IMR-90 (cell line): ENCODE measurements around the gene DPF3. TPM values are rescaled to one million over a fixed set of nuclear protein-coding genes. Genes with fewer than 3 reads are reported as not detected.

Source experiments
- ATAC-seq: fragments of 200-7000 bp; cut with Tn5 transposase; 2 replicates; pipeline ENCODE4 v1.9.1; 2020; ENCODE audit warnings: low read depth, mild to moderate bottlenecking, moderate library complexity
- BruUV-seq: library from RNA; stranded (reverse); fragments of 400-500 nt; replicated peaks from 2 replicates; lab custom pipeline; 2021; lab: Mats Ljungman, UMichigan
- CTCF ChIA-PET: fragments of 300-600 bp; formaldehyde crosslinking; extraction: SDS; loops from one replicate; lab custom pipeline; 2021; ENCODE audit warnings: antibody characterized with exemption; lab: Yijun Ruan, JAX
- POLR2A ChIA-PET: fragments of 300-600 bp; sonication (Branson Sonifier 250); formaldehyde crosslinking; loops from one replicate; lab custom pipeline; 2022; ENCODE audit warnings: antibody characterized with exemption; ENCODE audit not compliant: unreplicated experiment; lab: Charles Lee
- DNase-seq: peaks from one replicate; pipeline ENCODE4 v3.0.0; 2013
- H2AFZ ChIP-seq: replicated peaks from 2 replicates; pipeline ENCODE3; 2013; ENCODE audit warnings: low read length, mild to moderate bottlenecking; ENCODE audit not compliant: poor library complexity
- H2AK5ac ChIP-seq: 2 replicates; pipeline ENCODE4 v1.6.1; 2013; ENCODE audit warnings: low read depth, low read length, inconsistent platforms
- H2AK9ac ChIP-seq: replicated peaks from 2 replicates; pipeline ENCODE3; 2013; ENCODE audit warnings: mild to moderate bottlenecking, low read depth, low read length, moderate library complexity; ENCODE audit not compliant: poor library complexity
- H2BK120ac ChIP-seq: 2 replicates; pipeline ENCODE4 v1.6.1; 2013; ENCODE audit warnings: low read depth, low read length, inconsistent platforms
- H2BK15ac ChIP-seq: 3 replicates; pipeline ENCODE4 v1.6.1; 2013; ENCODE audit warnings: low read depth, low read length, inconsistent platforms
- H2BK20ac ChIP-seq: 2 replicates; pipeline ENCODE4 v1.6.1; 2013; ENCODE audit warnings: low read depth, mild to moderate bottlenecking, inconsistent platforms, low read length, moderate library complexity
- H2BK5ac ChIP-seq: 2 replicates; pipeline ENCODE4 v1.6.1; 2013; ENCODE audit warnings: mild to moderate bottlenecking, low read depth, low read length, inconsistent platforms; ENCODE audit not compliant: poor library complexity, severe bottlenecking
- H3K14ac ChIP-seq: replicated peaks from 2 replicates; pipeline ENCODE4 v1.6.1; 2013; ENCODE audit warnings: low read depth, low read length, inconsistent platforms
- H3K18ac ChIP-seq: 2 replicates; pipeline ENCODE4 v1.6.1; 2013; ENCODE audit warnings: low read depth, low read length, control low read depth
- H3K23ac ChIP-seq: 2 replicates; pipeline ENCODE4 v1.6.1; 2013; ENCODE audit warnings: low read depth, low read length, inconsistent platforms
- H3K27ac ChIP-seq: 2 replicates; pipeline ENCODE4 v1.5.1; 2013; ENCODE audit warnings: mild to moderate bottlenecking, control low read depth, low read length; ENCODE audit not compliant: insufficient read depth
- H3K27me3 ChIP-seq: 2 replicates; pipeline ENCODE4 v1.6.1; 2013; ENCODE audit warnings: low read length; ENCODE audit not compliant: control insufficient read depth, insufficient read depth
- H3K36me3 ChIP-seq: 2 replicates; pipeline ENCODE4 v1.6.1; 2013; ENCODE audit warnings: low read length, mixed read lengths; ENCODE audit not compliant: control insufficient read depth, insufficient read depth
- H3K4ac ChIP-seq: 2 replicates; pipeline ENCODE4 v1.6.1; 2013; ENCODE audit warnings: low read depth, low read length, inconsistent platforms
- H3K4me1 ChIP-seq: 2 replicates; pipeline ENCODE4 v1.6.1; 2013; ENCODE audit warnings: low read length, mixed read lengths; ENCODE audit not compliant: control insufficient read depth, insufficient read depth
- H3K4me2 ChIP-seq: 2 replicates; pipeline ENCODE4 v1.6.1; 2013; ENCODE audit warnings: low read depth, mild to moderate bottlenecking, control low read depth, low read length, moderate library complexity
- H3K4me3 ChIP-seq: 2 replicates; pipeline ENCODE4 v1.5.1; 2013; ENCODE audit warnings: low read depth, mild to moderate bottlenecking, control low read depth, low read length, moderate library complexity; ENCODE audit not compliant: insufficient read depth
- H3K56ac ChIP-seq: 2 replicates; pipeline ENCODE4 v1.6.1; 2013; ENCODE audit warnings: low read length, inconsistent platforms; ENCODE audit not compliant: insufficient read depth; ENCODE audit errors: extremely low read depth
- H3K79me1 ChIP-seq, 2 experiments: 2 replicates each; pipeline ENCODE4 v1.6.1; 2013; ENCODE audit warnings: low read length in 2 of 2, inconsistent platforms in 1 of 2, low read depth in 1 of 2
- H3K9ac ChIP-seq: 2 replicates; pipeline ENCODE4 v1.6.1; 2013; ENCODE audit warnings: low read depth, low read length, control low read depth
- H3K9me1 ChIP-seq: 2 replicates; pipeline ENCODE4 v1.6.1; 2013; ENCODE audit warnings: low read length, inconsistent platforms; ENCODE audit not compliant: insufficient read depth
- H3K9me3 ChIP-seq: 2 replicates; pipeline ENCODE4 v1.6.1; 2013; ENCODE audit warnings: low read length; ENCODE audit not compliant: control insufficient read depth, insufficient read depth
- H4K20me1 ChIP-seq: 2 replicates; pipeline ENCODE4 v1.6.1; 2013; ENCODE audit warnings: low read length, inconsistent platforms; ENCODE audit not compliant: insufficient read depth
- H4K5ac ChIP-seq: 2 replicates; pipeline ENCODE4 v1.6.1; 2013; ENCODE audit warnings: mild to moderate bottlenecking, low read depth, low read length, control low read depth
- H4K8ac ChIP-seq, 2 experiments: 2 replicates each; pipeline ENCODE4 v1.6.1; 2013; ENCODE audit warnings: low read depth in 2 of 2, low read length in 2 of 2, control low read depth in 1 of 2, inconsistent platforms in 1 of 2
- H4K91ac ChIP-seq: 2 replicates; pipeline ENCODE4 v1.6.1; 2013; ENCODE audit warnings: low read depth, low read length, inconsistent platforms; ENCODE audit not compliant: insufficient read depth
- BHLHE40 ChIP-seq: fragments of 150-350 bp; IDR thresholded peaks from 2 replicates; pipeline ENCODE4 v1.6.1; 2016; ENCODE audit warnings: mild to moderate bottlenecking, low read depth, low read length
- CHD1 ChIP-seq: IDR thresholded peaks from 2 replicates; pipeline ENCODE4 v1.6.1; 2012; ENCODE audit warnings: low read depth, low read length, improper control_type of control experiment
- MAFK ChIP-seq: IDR thresholded peaks from 2 replicates; pipeline ENCODE4 v1.6.1; 2012; ENCODE audit warnings: low read depth, low read length, improper control_type of control experiment
- MAZ ChIP-seq: IDR thresholded peaks from 2 replicates; pipeline ENCODE4 v1.6.1; 2012; ENCODE audit warnings: low read depth, mild to moderate bottlenecking, low read length, improper control_type of control experiment, moderate library complexity, borderline replicate concordance
- MXI1 ChIP-seq: IDR thresholded peaks from 2 replicates; pipeline ENCODE4 v1.6.1; 2012; ENCODE audit warnings: low read depth, mild to moderate bottlenecking, low read length, moderate library complexity, borderline replicate concordance
- POLR2A ChIP-seq: IDR thresholded peaks from 2 replicates; pipeline ENCODE4 v1.6.1; 2012; ENCODE audit warnings: mild to moderate bottlenecking, low read depth, low read length
- RAD21 ChIP-seq: IDR thresholded peaks from 2 replicates; pipeline ENCODE4 v1.6.1; 2012; ENCODE audit warnings: low read length, improper control_type of control experiment
- RFX5 ChIP-seq: IDR thresholded peaks from 2 replicates; pipeline ENCODE4 v1.8.0; 2012; ENCODE audit warnings: low read depth, mild to moderate bottlenecking, low read length, moderate library complexity
- SMC3 ChIP-seq: fragments of 150-350 bp; IDR thresholded peaks from 2 replicates; pipeline ENCODE4 v1.6.1; 2016; ENCODE audit warnings: low read depth, mild to moderate bottlenecking, antibody characterized with exemption, low read length, moderate library complexity
- whole genome bisulfite sequencing, 2 experiments: methylation state at CpG; one replicate each; pipeline versions ENCODE4 v1.1.5 to v1.1.7; 2013; ENCODE audit warnings: missing lambda C conversion rate in 2 of 2; ENCODE audit not compliant: insufficient read length in 1 of 2; ENCODE audit errors: extremely low coverage in 2 of 2; 5-methylcytosine and 5-hydroxymethylcytosine counted together
- dilution Hi-C: fragments of 300-500 bp; cut with HindIII; formaldehyde crosslinking; loops from one replicate; pipeline ENCODE4 v1.14.3; 2018; ENCODE audit warnings: low sequenced_read_pairs; ENCODE audit not compliant: unreplicated experiment
- in situ Hi-C: fragments of 300-500 bp; cut with MboI; formaldehyde crosslinking; loops from 3 replicates; pipeline ENCODE4 v1.14.3; 2019; ENCODE audit warnings: low sequenced_read_pairs, inconsistent platforms, mixed read lengths
- intact Hi-C: fragments of 100-400 bp; cut with micrococcal nuclease; formaldehyde crosslinking; loops from 2 replicates; pipeline ENCODE4 v1.10.0; 2022
- polyA plus RNA-seq, 3 experiments: library from polyadenylated mRNA; depleted of rRNA; stranded (reverse); fragments of >200 nt; gene quantifications; 2 replicates each; pipeline ENCODE4 v1.2.3, GENCODE V29; 2012; ENCODE audit warnings: low replicate concordance in 1 of 3
- total RNA-seq: library from RNA; depleted of rRNA; stranded (reverse); fragments of >200 nt; gene quantifications from 2 replicates; pipeline ENCODE4 v1.2.3, GENCODE V29; 2012
- TF ChIP-seq, protein P1 (sequence below): fragments of 150-350 bp; IDR thresholded peaks from 2 replicates; pipeline ENCODE4 v1.6.1; 2016; ENCODE audit warnings: low read depth, mild to moderate bottlenecking, low read length, moderate library complexity, borderline replicate concordance
- TF ChIP-seq, protein P2 (sequence below): fragments of 150-350 bp; IDR thresholded peaks from 2 replicates; pipeline ENCODE4 v1.6.1; 2017; ENCODE audit warnings: mild to moderate bottlenecking, antibody characterized with exemption, low read length, low read depth

Gene DPF3
- total and polyA plus RNA-seq, 2 of the 4 experiments (the other 2 are of a cell fraction) = 30.5 to 32.8 TPM

DNA sequence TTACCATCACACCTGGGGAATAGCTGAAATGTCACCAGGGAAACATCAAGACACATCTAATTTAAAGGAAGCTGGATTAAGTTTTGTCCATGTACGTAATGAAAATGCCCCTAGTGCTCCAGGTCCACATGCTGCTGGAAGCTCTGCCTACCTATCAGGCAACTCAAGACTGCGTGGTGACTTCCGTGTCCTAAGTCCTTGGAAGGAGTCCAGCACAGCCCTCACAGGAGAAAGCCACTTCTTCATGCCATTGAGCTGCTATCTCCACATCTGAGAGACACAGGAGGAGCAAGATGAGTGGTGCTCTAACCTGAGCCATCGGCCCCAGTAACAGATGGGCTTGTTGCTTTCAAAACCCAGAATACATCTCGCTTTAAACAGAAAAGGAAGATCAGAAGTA is 316.4 kb downstream of the DPF3 start:
- in situ Hi-C loops = no loop called here
- intact Hi-C loops = no loop called here
- Histone ChIP-seq H3K9ac (no peak overlapping the region), H2AK5ac (peak overlapping the region; percentile 44; the same call in 1 of the 2 replicates), H3K56ac (no peak overlapping the region), H3K14ac (no peak overlapping the region), H3K4me3 (no peak overlapping the region), H2BK20ac (no peak overlapping the region), H3K4me2 (no peak overlapping the region), H2AK9ac (no peak overlapping the region), H3K23ac (no peak overlapping the region), H3K18ac (no peak overlapping the region), H3K9me3 (0 out of 2 replicates have a peak, but pooled peaks cover 2% of the 10 kb centered on the region), H2BK120ac (no peak overlapping the region), H2BK15ac (no peak overlapping the region), H3K9me1 (no peaks in the 10 kb centered on the region), H2AFZ (peak overlapping the region; percentile 44), H3K4ac (no peak overlapping the region), H3K27ac (no peak overlapping the region), H4K5ac (no peak overlapping the region), H3K27me3 (peaks cover 13% of the 10 kb centered on the region), H3K4me1 (peaks cover 4% of the 10 kb centered on the region), H3K36me3 (no peaks in the 10 kb centered on the region), H4K8ac (no peak overlapping the region), H2BK5ac (no peak overlapping the region), H4K20me1 (no peaks in the 10 kb centered on the region), H3K79me1 (no peaks in the 10 kb centered on the region), H4K91ac (no peak overlapping the region)
- DNase-seq (no peak), ATAC-seq (no peak)
- WGBS, 2 experiments = 100% methylated on average over 1 of the region's 5 CpGs; no CpG with 5 or more reads in 1 of the 2 experiments
- BruUV-seq = no TSS peak
- ChIA-PET CTCF (no interaction called here), POLR2A (no interaction called here)
- dilution Hi-C loops = no loop called here
- TF ChIP-seq, protein P1, sequence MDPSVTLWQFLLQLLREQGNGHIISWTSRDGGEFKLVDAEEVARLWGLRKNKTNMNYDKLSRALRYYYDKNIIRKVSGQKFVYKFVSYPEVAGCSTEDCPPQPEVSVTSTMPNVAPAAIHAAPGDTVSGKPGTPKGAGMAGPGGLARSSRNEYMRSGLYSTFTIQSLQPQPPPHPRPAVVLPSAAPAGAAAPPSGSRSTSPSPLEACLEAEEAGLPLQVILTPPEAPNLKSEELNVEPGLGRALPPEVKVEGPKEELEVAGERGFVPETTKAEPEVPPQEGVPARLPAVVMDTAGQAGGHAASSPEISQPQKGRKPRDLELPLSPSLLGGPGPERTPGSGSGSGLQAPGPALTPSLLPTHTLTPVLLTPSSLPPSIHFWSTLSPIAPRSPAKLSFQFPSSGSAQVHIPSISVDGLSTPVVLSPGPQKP = no peak
- TF ChIP-seq, protein P2, sequence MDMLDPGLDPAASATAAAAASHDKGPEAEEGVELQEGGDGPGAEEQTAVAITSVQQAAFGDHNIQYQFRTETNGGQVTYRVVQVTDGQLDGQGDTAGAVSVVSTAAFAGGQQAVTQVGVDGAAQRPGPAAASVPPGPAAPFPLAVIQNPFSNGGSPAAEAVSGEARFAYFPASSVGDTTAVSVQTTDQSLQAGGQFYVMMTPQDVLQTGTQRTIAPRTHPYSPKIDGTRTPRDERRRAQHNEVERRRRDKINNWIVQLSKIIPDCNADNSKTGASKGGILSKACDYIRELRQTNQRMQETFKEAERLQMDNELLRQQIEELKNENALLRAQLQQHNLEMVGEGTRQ = no peak
- TF ChIP-seq MAFK (no peak), RAD21 (no peak), RFX5 (no peak), MAZ (no peak), SMC3 (no peak), CHD1 (no peak), POLR2A (no peak), MXI1 (no peak), BHLHE40 (no peak)
